GM18873 (cell line): ENCODE measurements around the gene ABCA2.
"Not testable (repeated sequence)": the region's sequence is repeated elsewhere in the genome, so short reads cannot be mapped to it uniquely, and the experiment has no call there.

Experiments
- ATAC-seq: cut with Tn5 transposase; IDR thresholded peaks from one replicate; pipeline ENCODE4 v1.9.1; 2021; ENCODE audit warnings: mild to moderate bottlenecking, moderate library complexity, moderate number of reproducible peaks; ENCODE audit not compliant: unreplicated experiment, low FRiP score

ABCA2 gene

DNA sequence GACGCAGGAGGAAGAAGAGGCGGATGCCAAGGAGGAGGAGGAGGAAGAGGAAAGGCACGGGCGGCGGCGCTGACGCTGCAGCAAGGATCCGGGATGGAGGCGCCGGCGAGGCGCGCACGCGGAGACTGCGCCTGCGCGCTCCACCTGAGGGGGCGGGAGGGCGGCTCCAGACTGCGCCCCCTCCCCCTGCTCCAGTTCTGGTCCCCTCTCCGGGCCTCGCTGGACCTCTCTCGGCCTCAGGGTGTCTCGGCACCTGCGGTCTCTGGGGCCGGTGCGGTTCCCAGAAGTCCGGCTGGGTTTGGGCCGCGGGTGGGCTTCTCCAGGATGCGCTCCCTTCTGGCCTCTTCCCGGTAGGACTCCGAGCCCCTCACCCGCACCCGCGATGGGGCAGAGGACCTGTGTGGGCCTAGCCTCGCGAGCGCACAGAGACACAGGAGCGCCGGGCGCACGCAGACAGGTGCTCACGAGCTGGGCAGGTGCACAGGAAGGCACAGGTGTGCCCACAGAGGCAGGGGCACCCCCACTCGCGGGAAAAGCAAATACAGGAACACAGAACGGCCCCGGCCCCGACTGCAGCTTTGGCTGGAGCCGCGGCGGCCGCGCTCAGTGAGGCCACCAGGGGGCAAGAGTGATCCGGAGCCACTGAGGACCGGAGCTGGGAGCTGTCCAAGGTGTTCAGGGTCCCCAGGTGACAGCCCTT, 18.2 kb upstream of the ABCA2 start, which contains the start of gene NPDC1:
NPDC1 (minus strand) TSS at position 90 of the 700 bp plus-strand sequence. CDS start 188 bp downstream, outside the sequence.
- ATAC-seq, result no peak

DNA sequence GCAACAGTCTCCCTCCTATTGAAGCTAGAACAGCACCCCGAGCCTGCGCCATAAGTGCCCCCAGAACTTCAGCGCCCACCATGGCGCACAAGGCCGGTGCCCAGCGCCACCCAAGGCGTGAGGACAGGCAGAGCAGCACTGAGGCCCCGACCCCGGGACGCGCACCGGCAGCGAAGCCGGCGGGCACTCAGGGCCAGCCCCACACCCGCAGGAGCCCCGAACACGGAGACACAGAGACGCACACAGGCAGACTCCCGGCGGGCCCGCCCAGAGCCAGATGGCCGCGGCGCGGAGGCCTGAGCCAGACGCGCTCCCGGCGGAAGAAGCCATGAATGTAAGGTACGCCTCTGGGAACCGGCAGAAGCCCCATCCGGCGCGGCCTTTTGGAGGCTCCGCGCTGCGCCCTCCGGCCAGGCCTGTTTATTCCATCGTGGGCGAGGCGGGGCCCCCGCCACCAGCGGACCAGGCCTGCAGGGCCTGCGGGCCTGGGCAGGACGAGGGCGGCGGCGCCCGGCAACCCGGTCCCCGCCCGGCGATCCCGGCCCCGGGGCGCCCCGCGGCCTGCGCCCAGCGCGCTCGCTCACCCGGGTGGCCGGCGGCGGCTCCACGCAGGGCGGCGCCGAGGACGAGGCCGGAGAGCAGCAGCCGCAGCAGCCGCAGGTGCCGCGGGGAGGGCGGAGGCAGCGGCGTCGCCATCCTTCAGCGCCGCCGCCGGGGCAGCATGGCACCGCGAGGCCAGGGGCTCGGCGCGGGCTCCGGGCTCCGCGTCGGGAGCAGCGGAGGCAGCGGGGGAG, 17.5 kb upstream of the ABCA2 start:
- ATAC-seq, result no peak

DNA sequence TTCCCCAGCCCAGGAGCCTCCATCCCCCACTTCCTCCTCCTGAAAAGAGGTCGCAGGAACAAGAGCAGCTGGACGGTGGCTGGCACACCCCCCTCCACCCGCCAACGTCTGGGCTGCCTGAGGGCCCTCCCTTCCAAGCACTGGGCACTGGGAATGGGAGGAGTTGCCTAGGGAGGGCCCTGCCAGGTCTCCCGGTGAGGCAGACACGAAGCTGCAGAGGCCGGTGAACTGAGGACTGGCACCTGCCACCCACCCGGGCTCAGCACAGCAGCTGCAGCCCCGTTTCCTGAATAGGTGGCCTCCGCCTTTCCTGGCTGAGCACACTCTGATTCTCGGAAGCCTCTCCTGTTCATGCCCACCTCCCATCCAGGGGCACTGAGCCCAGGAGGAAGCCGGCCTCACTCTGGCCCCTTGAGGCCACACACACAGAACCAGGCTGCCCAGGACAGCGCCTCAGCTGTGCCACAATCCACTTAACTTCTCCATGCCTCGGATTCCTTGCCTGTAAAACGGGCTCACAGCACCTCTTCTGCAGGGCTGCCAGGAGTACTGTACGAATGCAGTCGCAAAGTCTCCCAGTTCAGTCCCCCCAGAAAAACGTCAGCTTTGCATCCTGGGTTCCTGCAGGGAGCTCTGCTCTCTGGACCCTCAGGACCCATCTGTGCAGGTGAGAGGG, 16.6 kb upstream of the ABCA2 start:
- ATAC-seq, result no peak

- ATAC-seq, result no peak
Observed at GRCh38 chr9:137044037-137044436, 16.0 kb upstream of the ABCA2 start.

- ATAC-seq, result no peak
Observed at GRCh38 chr9:137042751-137043727, 15.0 kb upstream of the ABCA2 start.

DNA sequence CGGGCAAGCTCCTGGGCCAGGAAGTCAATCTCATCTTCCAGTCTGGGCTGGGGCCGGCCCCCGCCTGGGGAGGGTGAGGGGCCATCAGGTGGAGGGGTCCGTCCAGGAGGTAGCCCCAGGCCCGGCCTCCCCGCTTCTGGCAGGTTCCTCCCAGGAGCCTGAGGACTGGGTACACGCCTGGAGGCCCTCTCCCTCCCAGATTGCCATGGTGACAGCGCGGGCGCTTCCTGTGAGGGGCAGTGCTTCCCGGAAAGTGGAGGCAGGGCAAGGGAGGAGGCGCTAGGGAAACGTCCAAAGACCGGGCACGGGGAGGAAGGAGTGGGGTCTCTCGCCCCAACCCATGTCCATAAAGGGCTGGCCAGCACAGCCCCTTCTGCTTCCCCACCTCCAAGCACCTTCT, 13.1 kb upstream of the ABCA2 start:
- ATAC-seq, result no peak

DNA sequence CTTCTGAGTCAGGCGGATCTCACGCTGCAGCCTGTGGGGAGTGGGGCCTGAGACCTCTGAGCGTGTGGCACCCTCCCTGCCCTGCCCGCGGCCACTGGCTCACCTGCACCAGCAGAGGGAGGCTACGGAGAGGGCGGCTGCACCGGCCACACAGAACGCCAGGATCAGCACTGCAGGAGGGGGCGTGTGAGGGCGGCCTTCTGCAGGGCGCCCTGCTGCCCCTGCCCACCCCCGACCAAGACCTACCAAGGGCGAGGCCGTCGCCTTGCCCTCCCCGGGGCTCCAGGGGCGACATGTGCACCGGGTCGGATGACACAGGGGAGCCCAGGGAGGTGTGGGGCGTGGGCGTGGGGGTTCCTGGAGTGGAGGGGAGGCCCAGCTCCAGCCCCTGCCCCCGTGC, 12.5 kb upstream of the ABCA2 start:
- no peak for ATAC-seq

GRCh38 chr9:137039611-137040366, 11.8 kb upstream of the ABCA2 start:
- ATAC-seq, result no peak

- ATAC-seq, result no peak
Observed at GRCh38 chr9:137038916-137039315, 10.9 kb upstream of the ABCA2 start.

DNA sequence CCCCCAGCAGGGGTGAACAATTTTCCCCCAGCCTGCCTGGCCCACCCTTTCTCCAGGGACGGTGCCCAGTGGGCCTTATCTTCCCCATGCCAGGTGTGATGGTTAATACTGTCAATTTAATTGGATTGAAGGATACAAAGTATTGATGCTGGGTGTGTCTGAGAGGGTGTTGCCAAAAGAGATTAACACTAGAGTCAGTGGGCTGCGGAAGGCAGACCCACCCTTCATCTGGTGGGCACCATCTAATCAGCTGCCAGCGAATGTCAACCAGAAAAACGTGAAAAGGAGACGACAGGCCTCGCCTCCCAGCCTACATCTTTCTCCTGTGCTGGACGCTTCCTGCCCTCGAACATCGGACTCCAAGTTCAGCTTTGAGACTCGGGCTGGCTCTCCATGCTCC, 9.4 kb upstream of the ABCA2 start:
- no peak for ATAC-seq

DNA sequence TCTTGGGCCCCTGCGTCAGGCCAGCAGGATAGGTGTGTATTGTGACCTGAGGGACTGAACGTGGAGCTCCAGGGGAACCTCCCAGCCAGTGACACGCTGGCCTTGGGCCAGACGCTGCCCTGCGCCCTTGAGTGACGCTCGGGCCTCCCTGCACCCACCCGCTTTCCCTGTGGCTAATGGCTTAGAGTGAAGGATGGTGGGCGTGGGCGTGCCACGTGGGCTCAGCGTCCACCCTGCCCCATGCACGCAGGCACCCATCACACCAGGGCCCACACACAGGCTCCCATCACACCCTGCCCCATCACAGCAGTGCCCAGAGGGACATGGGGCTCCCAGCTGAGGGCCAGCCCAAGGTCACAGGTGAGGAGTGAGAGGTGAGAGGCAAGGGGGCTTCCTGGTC, 9.0 kb upstream of the ABCA2 start:
- no peak for ATAC-seq

- ATAC-seq, result no peak
Observed at GRCh38 chr9:137035937-137036336, 7.9 kb upstream of the ABCA2 start.

DNA sequence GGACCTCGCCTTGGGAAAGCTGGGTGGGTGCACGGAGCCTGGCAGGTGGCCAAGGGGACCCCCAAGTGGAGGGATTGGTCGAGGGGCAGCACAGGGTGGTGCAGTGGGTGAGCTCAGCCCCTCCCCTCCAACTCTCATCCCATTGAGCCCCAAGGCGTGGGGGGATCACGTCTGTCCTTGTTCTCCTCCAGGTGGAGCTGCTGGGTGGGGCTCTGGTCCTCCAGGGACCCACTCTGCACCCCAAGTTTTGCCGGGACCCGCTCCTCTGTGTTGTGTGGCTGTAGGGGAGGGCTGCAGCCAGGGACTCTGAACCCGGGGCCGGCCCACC, 7.4 kb upstream of the ABCA2 start:
- no peak for ATAC-seq

- peak; percentile 48 for ATAC-seq
Observed at GRCh38 chr9:137034709-137035506, 6.9 kb upstream of the ABCA2 start.

GRCh38 chr9:137034039-137034708, 6.1 kb upstream of the ABCA2 start:
- no peak for ATAC-seq

DNA sequence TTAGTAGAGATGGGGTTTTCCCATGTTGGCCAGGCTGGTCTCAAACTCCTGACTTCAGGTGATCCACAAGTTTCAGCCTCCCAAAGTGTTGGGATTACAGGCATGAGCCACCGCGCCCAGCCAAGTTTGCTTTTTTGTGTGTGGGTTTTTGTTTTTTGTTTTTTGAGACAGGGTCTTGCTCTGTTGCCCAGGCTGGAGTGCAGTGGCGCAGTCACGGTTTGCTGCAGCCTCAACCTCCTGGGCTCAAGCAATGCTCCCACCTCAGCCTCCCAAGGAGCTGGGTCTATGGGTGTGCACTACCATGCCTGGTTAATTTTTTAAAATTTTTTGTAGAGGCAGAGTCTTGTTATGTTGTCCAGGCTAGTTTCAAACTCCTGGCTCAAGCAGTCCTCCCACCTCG, 5.4 kb upstream of the ABCA2 start:
- not testable (repeated sequence) for ATAC-seq

GRCh38 chr9:137032858-137033257, 4.8 kb upstream of the ABCA2 start:
- ATAC-seq, result no peak

DNA sequence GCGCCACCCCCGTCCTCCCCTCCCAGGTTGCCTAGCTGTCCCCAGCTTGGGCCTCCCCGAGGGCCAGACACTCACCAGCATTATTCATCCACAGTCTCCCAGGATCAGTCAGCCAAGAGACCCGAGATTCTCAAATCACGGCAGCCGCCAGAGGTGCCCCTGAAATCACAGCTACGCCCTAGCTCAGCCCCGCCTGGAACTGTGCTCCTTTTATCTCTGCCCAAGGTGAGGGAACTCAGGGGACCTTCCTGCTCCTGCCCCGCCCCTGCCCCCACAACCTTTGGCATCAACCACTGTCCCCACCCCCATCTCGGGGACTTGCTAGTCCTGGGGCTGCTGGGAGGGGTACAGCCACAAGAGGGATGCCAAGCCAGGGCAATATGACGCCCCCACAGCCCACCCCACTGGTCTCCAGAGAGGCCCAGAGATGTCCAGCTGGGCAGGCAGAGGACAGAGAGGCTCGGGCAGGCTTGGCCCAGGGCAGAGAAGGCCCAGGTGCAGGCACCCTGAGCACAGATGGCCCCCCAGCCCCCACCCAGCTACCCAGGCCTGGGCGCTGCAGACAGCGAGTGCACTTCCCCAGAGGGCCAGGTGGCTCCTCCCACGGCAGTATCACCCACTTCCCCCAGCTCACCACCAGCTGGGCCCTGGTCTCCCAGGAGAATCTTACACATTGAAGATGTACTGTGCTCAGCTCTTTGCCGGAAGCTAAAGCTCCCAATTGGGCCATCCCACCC, 4.0 kb upstream of the ABCA2 start, which contains the start of gene FUT7:
FUT7 (minus strand) TSS at position 185 of the 737 bp plus-strand sequence; CDS start at position 88, 97 bp downstream.
- no peak for ATAC-seq
